GM12891 (cell line): Measurements from ENCODE around the gene GTPBP2.

Source experiments
- PAX5 ChIP-seq: IDR thresholded peaks from 2 replicates; pipeline ENCODE4 v1.6.1; 2011; ENCODE audit warnings: low read length, moderate library complexity, mild to moderate bottlenecking; ENCODE audit not compliant: insufficient read depth, severe bottlenecking
- POLR2A ChIP-seq: IDR thresholded peaks from 2 replicates; pipeline ENCODE4 v1.6.1; 2011; ENCODE audit warnings: low read depth, low read length, control low read depth
- POLR2AphosphoS5 ChIP-seq: IDR thresholded peaks from 2 replicates; pipeline ENCODE4 v1.6.1; 2011; ENCODE audit warnings: low read depth, low read length, control low read depth
- TAF1 ChIP-seq: IDR thresholded peaks from 2 replicates; pipeline ENCODE4 v1.6.1; 2011; ENCODE audit warnings: low read depth, low read length, control low read depth

- TF ChIP-seq POLR2A (no peak), TAF1 (no peak), POLR2AphosphoS5 (no peak; the same call in 1 of the 2 replicates), PAX5 (no peak)
Measured at GRCh38 chr6:43624786-43625288, 4.2 kb downstream of the GTPBP2 start.
